HCT116 (cell line): ENCODE results near the gene ISG20. TPM values are rescaled to one million over a fixed set of nuclear protein-coding genes. Genes with fewer than 3 reads are reported as not detected.

Experiments used
- ATAC-seq: fragments of 200-7000 bp; cut with Tn5 transposase; 2 replicates; pipeline ENCODE4 v1.9.1; 2020; ENCODE audit warnings: mild to moderate bottlenecking, moderate library complexity
- BruUV-seq: library from RNA; stranded (reverse); fragments of 400-500 nt; replicated peaks from 2 replicates; lab custom pipeline; 2021; lab: Mats Ljungman, UMichigan
- CTCF ChIA-PET: fragments of 300-600 bp; sonication (Branson Sonifier 250); formaldehyde crosslinking; loops from one replicate; lab custom pipeline; 2021; ENCODE audit warnings: antibody characterized with exemption; lab: Charles Lee
- POLR2A ChIA-PET: fragments of 300-600, 350-600 bp; sonication (Branson Sonifier 250); formaldehyde crosslinking; loops from one replicate; lab custom pipeline; 2021; ENCODE audit warnings: antibody characterized with exemption; lab: Charles Lee
- RAD21 ChIA-PET, 2 experiments: fragments of 300-600 bp; sonication (Branson Sonifier 250); formaldehyde crosslinking; loops; one replicate each; lab custom pipeline; 2023; ENCODE audit warnings: low total read pairs in 2 of 2; ENCODE audit not compliant: uncharacterized antibody in 2 of 2, unreplicated experiment in 2 of 2, low non-redundant PET in 1 of 2; lab: Charles Lee
- DNase-seq: peaks from one replicate; pipeline ENCODE4 v3.0.0-alpha.2; 2010; ENCODE audit warnings: low read depth, low spot score
- H2AFZ ChIP-seq: fragments of 200-600 bp; shearing (Covaris generic), sonication (generic); 2 replicates; pipeline ENCODE4 v1.6.1; 2017; ENCODE audit warnings: low read depth, mixed run types, mixed read lengths, antibody characterized with exemption, low read length; ENCODE audit not compliant: poor library complexity, severe bottlenecking
- H3K27ac ChIP-seq: 2 replicates; pipeline ENCODE4 v1.5.1; 2012; ENCODE audit warnings: low read depth, low read length
- H3K27me3 ChIP-seq: fragments of 200-600 bp; sonication (generic); 2 replicates; pipeline ENCODE4 v1.6.1; 2016; ENCODE audit warnings: mixed run types, low read length, mixed read lengths; ENCODE audit not compliant: insufficient read depth
- H3K36me3 ChIP-seq, 2 experiments: fragments of 200-500 bp in 1 of 2; fragments of 200-600 bp in 1 of 2; sonication (Bioruptor generic) in 1 of 2; sonication (generic) in 1 of 2; 2 replicates each; pipeline versions ENCODE4 v1.5.1 to v1.6.1; 2014 to 2016; ENCODE audit warnings: low read length in 2 of 2, inconsistent platforms in 1 of 2, mixed read lengths in 1 of 2, mixed run types in 1 of 2; ENCODE audit not compliant: insufficient read depth in 2 of 2, control insufficient read depth in 1 of 2
- H3K4me1 ChIP-seq, 2 experiments: fragments of 200-600 bp in 1 of 2; sonication (generic) in 1 of 2; 2 replicates each; pipeline versions ENCODE4 v1.5.1 to v1.6.1; 2012 to 2017; ENCODE audit warnings: low read length in 2 of 2, inconsistent platforms in 1 of 2, mild to moderate bottlenecking in 1 of 2, mixed read lengths in 1 of 2, mixed run types in 1 of 2, moderate library complexity in 1 of 2; ENCODE audit not compliant: insufficient read depth in 2 of 2, control insufficient read depth in 1 of 2
- H3K4me2 ChIP-seq: fragments of 200-600 bp; sonication (generic); 2 replicates; pipeline ENCODE4 v1.6.1; 2017; ENCODE audit warnings: mixed run types, low read length, mixed read lengths
- H3K4me3 ChIP-seq, 2 experiments: fragments of 200-600 bp in 1 of 2; sonication (generic) in 1 of 2; replicated peaks in 1 of 2; 2 replicates each; pipeline ENCODE4 v1.5.1; 2011 to 2016; ENCODE audit warnings: low read length in 2 of 2, control low read depth in 1 of 2, low read depth in 1 of 2, mild to moderate bottlenecking in 1 of 2, mixed read lengths in 1 of 2, mixed run types in 1 of 2
- H3K79me2 ChIP-seq: fragments of 200-600 bp; sonication (generic); 2 replicates; pipeline ENCODE4 v1.6.1; 2017; ENCODE audit warnings: mild to moderate bottlenecking, mixed run types, low read length, moderate library complexity, mixed read lengths; ENCODE audit not compliant: insufficient read depth
- H3K9ac ChIP-seq: fragments of 200-600 bp; sonication (generic); 2 replicates; pipeline ENCODE4 v1.6.1; 2016; ENCODE audit warnings: low read length, mixed read lengths
- H3K9me2 ChIP-seq: fragments of 200-600 bp; sonication (generic), shearing (Covaris generic); 2 replicates; pipeline ENCODE4 v1.6.1; 2017; ENCODE audit warnings: mixed run types, mild to moderate bottlenecking, moderate library complexity; ENCODE audit not compliant: insufficient read depth
- H3K9me3 ChIP-seq, 2 experiments: fragments of 200-500 bp in 1 of 2; fragments of 200-600 bp in 1 of 2; sonication (Bioruptor generic) in 1 of 2; sonication (generic) in 1 of 2; 2 replicates each; pipeline ENCODE4 v1.6.1; 2014 to 2017; ENCODE audit warnings: low read length in 2 of 2, mixed read lengths in 2 of 2, inconsistent platforms in 1 of 2, low read depth in 1 of 2, mild to moderate bottlenecking in 1 of 2, mixed run types in 1 of 2, moderate library complexity in 1 of 2; ENCODE audit not compliant: control insufficient read depth in 1 of 2, insufficient read depth in 1 of 2
- H4K20me1 ChIP-seq: fragments of 200-600 bp; sonication (generic), shearing (Covaris generic); 2 replicates; pipeline ENCODE4 v1.6.1; 2017; ENCODE audit warnings: mixed run types, mild to moderate bottlenecking, moderate library complexity; ENCODE audit not compliant: insufficient read depth
- ATF3 ChIP-seq: IDR thresholded peaks from 2 replicates; pipeline ENCODE4 v1.6.1; 2012
- CTCF ChIP-seq, 3 experiments: fragments of 200-600 bp in 1 of 3; sonication (generic) in 1 of 3; IDR thresholded peaks in 2 of 3; conservative IDR thresholded peaks in 1 of 3; 2 replicates each; pipeline ENCODE4 v1.5.1; 2012 to 2017; ENCODE audit warnings: low read depth in 2 of 3, low read length in 2 of 3, antibody characterized with exemption in 1 of 3, borderline replicate concordance in 1 of 3, control low read depth in 1 of 3, mild to moderate bottlenecking in 1 of 3, mixed read lengths in 1 of 3, mixed run types in 1 of 3, moderate library complexity in 1 of 3; ENCODE audit not compliant: insufficient read depth in 1 of 3
- JUND ChIP-seq: IDR thresholded peaks from 2 replicates; pipeline ENCODE4 v1.6.1; 2012
- MAX ChIP-seq: IDR thresholded peaks from 2 replicates; pipeline ENCODE4 v1.6.1; 2012
- POLR2AphosphoS5 ChIP-seq: IDR thresholded peaks from 2 replicates; pipeline ENCODE4 v1.6.1; 2011; ENCODE audit warnings: mild to moderate bottlenecking, low read depth, low read length, moderate library complexity
- RAD21 ChIP-seq: IDR thresholded peaks from 2 replicates; pipeline ENCODE4 v1.6.1; 2012; ENCODE audit warnings: low read depth, mild to moderate bottlenecking
- REST ChIP-seq: IDR thresholded peaks from 2 replicates; pipeline ENCODE4 v1.6.1; 2012; ENCODE audit warnings: low read depth
- SIN3A ChIP-seq: IDR thresholded peaks from 2 replicates; pipeline ENCODE4 v1.6.1; 2012; ENCODE audit warnings: low read depth
- SRF ChIP-seq: IDR thresholded peaks from 2 replicates; pipeline ENCODE4 v1.6.1; 2012; ENCODE audit warnings: low read depth
- TCF7L2 ChIP-seq: IDR thresholded peaks from 2 replicates; pipeline ENCODE4 v1.7.0; 2011; ENCODE audit warnings: borderline replicate concordance, inconsistent platforms; ENCODE audit not compliant: insufficient read depth, insufficient read length; ENCODE audit errors: extremely low read depth
- ZBTB33 ChIP-seq: IDR thresholded peaks from 2 replicates; pipeline ENCODE4 v1.6.1; 2011; ENCODE audit warnings: mild to moderate bottlenecking, low read length, moderate library complexity; ENCODE audit not compliant: insufficient replicate concordance; ENCODE audit errors: extremely low read depth
- ZNF274 ChIP-seq: fragments of 200-500 bp; sonication (Bioruptor generic); IDR thresholded peaks from 2 replicates; pipeline ENCODE4 v1.6.1; 2014; ENCODE audit warnings: mild to moderate bottlenecking, low read depth, low read length, inconsistent platforms
- intact Hi-C: fragments of 100-400 bp; cut with micrococcal nuclease; formaldehyde crosslinking; loops from 2 replicates; pipeline ENCODE4 v1.10.0; 2022
- total RNA-seq: library from RNA; stranded (reverse); gene quantifications from one replicate; pipeline ENCODE4 v1.2.1, GENCODE V29; 2021; ENCODE audit not compliant: unreplicated experiment

Gene ISG20
- total RNA-seq, 1 experiment from 2014 or later: 11.0 TPM

- no peaks in the 10 kb centered on the region for H3K79me2 ChIP-seq
- H3K4me2 ChIP-seq: no peak overlapping the region
- TF ChIP-seq MAX: no peak
- TF ChIP-seq TCF7L2: no peak
- no peak for TF ChIP-seq REST
- no peak for TF ChIP-seq ZNF274
- no peak for TF ChIP-seq CTCF (IDR thresholded peaks at IDR 0.05 in 2 of 3, conservative IDR thresholded peaks at IDR 0.05 in 1 of 3; ENCODE audit: borderline replicate concordance in 1 of 3, insufficient read depth in 1 of 3, low read depth in 2 of 3, low read length in 2 of 3)
- no peak for TF ChIP-seq ATF3
- TF ChIP-seq RAD21: no peak
- no peak for TF ChIP-seq SIN3A
- TF ChIP-seq POLR2AphosphoS5: no peak
- no peak for TF ChIP-seq JUND
- TF ChIP-seq ZBTB33: no peak
- no peak for TF ChIP-seq SRF
- ATAC-seq (no peak), DNase-seq (no peak)
- no peaks in the 10 kb centered on the region for H3K9me2 ChIP-seq
- peaks cover 6 to 17% of the 10 kb centered on the region in 2 experiments; a peak in 3 of 4 replicates for H3K4me1 ChIP-seq
- H2AFZ ChIP-seq: no peak overlapping the region
- ChIA-PET POLR2A (no interaction called here), CTCF (no interaction called here), RAD21 (no interaction called here)
- BruUV-seq: no TSS peak
- H3K4me3 ChIP-seq: no peak overlapping the region
- H3K9me3 ChIP-seq: no peaks in the 10 kb centered on the region
- no peaks in the 10 kb centered on the region for H4K20me1 ChIP-seq
- no peak overlapping the region for H3K27ac ChIP-seq
- H3K36me3 ChIP-seq: no peaks in the 10 kb centered on the region
- intact Hi-C loops: loop anchor here (10.0 kb wide), 1 partner anchor 353 kb away; no protein-coding TSS in a partner anchor
- no peaks in the 10 kb centered on the region for H3K27me3 ChIP-seq
- no peak overlapping the region for H3K9ac ChIP-seq
Measured at GRCh38 chr15:88661761-88662556, 23.1 kb downstream of the ISG20 start.
